ENCODE data around the gene MR1. TPM values are rescaled to one million over a fixed set of nuclear protein-coding genes. Genes with fewer than 3 reads are reported as not detected.
"Not testable (repeated sequence)": the region's sequence is repeated elsewhere in the genome, so short reads cannot be mapped to it uniquely, and the experiment has no call there.

MR1 gene
- total RNA-seq, 3 donors from 2014 or later, result 3.3 to 14.6 (median 7.4) TPM

GRCh38 chr1:181033128-181033798 is 520 bp upstream of the MR1 start:
- no peak for TF ChIP-seq CTCF (IDR thresholded peaks at IDR 0.05)
- peak overlapping the region; percentile 5 for H3K4me3 ChIP-seq
- peak in 1 of 3 donors; percentile 51 for DNase-seq
- intact Hi-C loops (cut with DNase I, micrococcal nuclease), result no loop called here
- no peaks in the 10 kb centered on the region for H3K36me3 ChIP-seq (ENCODE audit: low read depth)
- ATAC-seq, result peak; percentile 79
- no peaks in the 10 kb centered on the region for H3K9me3 ChIP-seq
- peaks cover 6% of the 10 kb centered on the region for H3K4me1 ChIP-seq (ENCODE audit: low read depth)

GRCh38 chr1:181035210-181035609 is 1.4 kb downstream of the MR1 start:
- not testable (repeated sequence) for H3K9me3 ChIP-seq; H3K36me3 ChIP-seq (ENCODE audit: low read depth); DNase-seq; H3K4me3 ChIP-seq; H3K4me1 ChIP-seq (ENCODE audit: low read depth); ATAC-seq
- intact Hi-C loops (cut with DNase I, micrococcal nuclease), result loop anchor here (5.0 kb wide), 1 partner anchor 107 kb away; no protein-coding TSS in a partner anchor

GRCh38 chr1:181036107-181036836 is 2.5 kb downstream of the MR1 start:
- peaks cover 10% of the 10 kb centered on the region for H3K4me1 ChIP-seq (ENCODE audit: low read depth)
- no peak for TF ChIP-seq CTCF (IDR thresholded peaks at IDR 0.05)
- intact Hi-C loops (cut with DNase I, micrococcal nuclease), result loop anchor here (5.0 kb wide), 1 partner anchor 106 kb away; no protein-coding TSS in a partner anchor
- H3K4me3 ChIP-seq, result no peak overlapping the region
- ATAC-seq, result no peak
- no peaks in the 10 kb centered on the region for H3K36me3 ChIP-seq (ENCODE audit: low read depth)
- H3K9me3 ChIP-seq, result no peaks in the 10 kb centered on the region
- DNase-seq, result no peak

GRCh38 chr1:181037386-181037785 is 3.6 kb downstream of the MR1 start:
- intact Hi-C loops (cut with DNase I, micrococcal nuclease), result loop anchor here (5.0 kb wide), 1 partner anchor 105 kb away; no protein-coding TSS in a partner anchor
- Histone ChIP-seq H3K4me3 (no peak overlapping the region), H3K9me3 (no peaks in the 10 kb centered on the region), H3K36me3 (ENCODE audit: low read depth) (no peaks in the 10 kb centered on the region), H3K4me1 (ENCODE audit: low read depth) (peaks cover 10% of the 10 kb centered on the region)
- ATAC-seq, result no peak
- DNase-seq, result no peak
- no peak for TF ChIP-seq CTCF (IDR thresholded peaks at IDR 0.05)

- intact Hi-C loops (cut with DNase I, micrococcal nuclease), result loop anchor here (5.0 kb wide), 1 partner anchor 104 kb away; no protein-coding TSS in a partner anchor
- Histone ChIP-seq H3K9me3 (no peaks in the 10 kb centered on the region), H3K4me1 (ENCODE audit: low read depth) (peaks cover 8% of the 10 kb centered on the region), H3K4me3 (no peak overlapping the region), H3K36me3 (ENCODE audit: low read depth) (no peaks in the 10 kb centered on the region)
- ATAC-seq, result peak; percentile 67
- peak; percentile 45 for TF ChIP-seq CTCF (IDR thresholded peaks at IDR 0.05)
- DNase-seq, result peak in 2 of 3 donors; percentile 53 to 56
Measured at GRCh38 chr1:181038399-181038873, 4.7 kb downstream of the MR1 start.

Measured in mucosa of descending colon (tissue), 3 donors.